SK-N-SH treated with all-trans-retinoic acid at 6 μM for 48 hours (cell line): Measurements from ENCODE around the gene CBY1.

Source experiments
- ARNTL ChIP-seq: fragments of 450-650 bp; formaldehyde crosslinking; IDR thresholded peaks from 2 replicates; pipeline ENCODE4 v1.5.0; 2020; ENCODE audit warnings: low read depth, mild to moderate bottlenecking, moderate library complexity, borderline replicate concordance
- GLIS3 ChIP-seq: fragments of 250-450 bp; sonication (Bioruptor Pico); IDR thresholded peaks from 2 replicates; pipeline ENCODE4 v1.5.0; 2020; ENCODE audit warnings: mild to moderate bottlenecking, moderate library complexity
- OSR1 ChIP-seq: fragments of 250-450 bp; sonication (Bioruptor Pico); IDR thresholded peaks from 2 replicates; pipeline ENCODE4 v1.8.0; 2022; ENCODE audit warnings: moderate library complexity, mild to moderate bottlenecking, inconsistent platforms
- RARB ChIP-seq: fragments of 250-450 bp; sonication (Bioruptor Pico); IDR thresholded peaks from 2 replicates; pipeline ENCODE4 v1.8.0; 2021; ENCODE audit warnings: mild to moderate bottlenecking, moderate library complexity
- SNAI2 ChIP-seq: fragments of 250-450 bp; sonication (Bioruptor Pico); IDR thresholded peaks from 2 replicates; pipeline ENCODE4 v1.5.0; 2020; ENCODE audit warnings: mild to moderate bottlenecking, moderate library complexity
- TSHZ2 ChIP-seq: fragments of 250-450 bp; sonication (Bioruptor Pico); IDR thresholded peaks from 2 replicates; pipeline ENCODE4 v1.5.0; 2020; ENCODE audit warnings: mild to moderate bottlenecking, moderate library complexity
- ZFP30 ChIP-seq: fragments of 450-650 bp; formaldehyde crosslinking; IDR thresholded peaks from 2 replicates; pipeline ENCODE4 v1.5.0; 2022; ENCODE audit warnings: mild to moderate bottlenecking, moderate library complexity
- ZNF565 ChIP-seq: fragments of 450-650 bp; formaldehyde crosslinking; conservative IDR thresholded peaks from 2 replicates; pipeline ENCODE4 v1.5.0; 2020; ENCODE audit warnings: low read depth, mild to moderate bottlenecking, moderate library complexity
- ZNF70 ChIP-seq: fragments of 450-650 bp; formaldehyde crosslinking; IDR thresholded peaks from 2 replicates; pipeline ENCODE4 v1.5.0; 2020; ENCODE audit warnings: mild to moderate bottlenecking, moderate library complexity
- TF ChIP-seq, protein P1 (sequence below): fragments of 250-450 bp; sonication (Bioruptor Pico); IDR thresholded peaks from 2 replicates; pipeline ENCODE4 v1.8.0; 2020; ENCODE audit warnings: mild to moderate bottlenecking, moderate library complexity, borderline replicate concordance
- TF ChIP-seq, protein P2 (sequence below): fragments of 250-450 bp; sonication (Bioruptor Pico); IDR thresholded peaks from 2 replicates; pipeline ENCODE4 v1.5.1; 2020; ENCODE audit warnings: low read depth, mild to moderate bottlenecking, moderate library complexity

DNA sequence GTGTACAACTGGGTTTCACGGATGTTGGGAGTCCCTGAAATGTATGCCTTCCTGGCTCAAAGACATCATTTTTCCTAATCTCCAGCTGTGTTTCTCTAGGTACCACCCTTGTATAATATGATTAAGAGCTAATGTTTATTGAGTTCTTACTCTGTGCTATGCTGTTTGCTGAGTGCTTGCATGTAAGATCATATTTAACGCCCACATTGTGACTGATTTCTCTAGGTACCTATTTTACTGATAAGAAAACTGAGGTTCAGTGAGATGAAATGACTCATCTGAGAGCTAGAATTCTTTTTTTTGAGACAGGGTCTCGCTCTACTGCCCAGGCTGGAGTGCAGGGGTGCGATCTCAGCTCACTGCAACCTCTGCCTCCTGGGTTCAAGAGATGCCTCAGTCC is 42.9 kb upstream of the CBY1 start:
- TF ChIP-seq RARB (no peak), TSHZ2 (CRISPR knock-in tag) (no peak), GLIS3 (CRISPR knock-in tag) (no peak), ZFP30 (CRISPR knock-in tag) (no peak), ZNF70 (CRISPR knock-in tag) (no peak), ARNTL (no peak), ZNF565 (no peak), SNAI2 (CRISPR knock-in tag) (no peak), OSR1 (CRISPR knock-in tag) (no peak)
- TF ChIP-seq, protein P1, sequence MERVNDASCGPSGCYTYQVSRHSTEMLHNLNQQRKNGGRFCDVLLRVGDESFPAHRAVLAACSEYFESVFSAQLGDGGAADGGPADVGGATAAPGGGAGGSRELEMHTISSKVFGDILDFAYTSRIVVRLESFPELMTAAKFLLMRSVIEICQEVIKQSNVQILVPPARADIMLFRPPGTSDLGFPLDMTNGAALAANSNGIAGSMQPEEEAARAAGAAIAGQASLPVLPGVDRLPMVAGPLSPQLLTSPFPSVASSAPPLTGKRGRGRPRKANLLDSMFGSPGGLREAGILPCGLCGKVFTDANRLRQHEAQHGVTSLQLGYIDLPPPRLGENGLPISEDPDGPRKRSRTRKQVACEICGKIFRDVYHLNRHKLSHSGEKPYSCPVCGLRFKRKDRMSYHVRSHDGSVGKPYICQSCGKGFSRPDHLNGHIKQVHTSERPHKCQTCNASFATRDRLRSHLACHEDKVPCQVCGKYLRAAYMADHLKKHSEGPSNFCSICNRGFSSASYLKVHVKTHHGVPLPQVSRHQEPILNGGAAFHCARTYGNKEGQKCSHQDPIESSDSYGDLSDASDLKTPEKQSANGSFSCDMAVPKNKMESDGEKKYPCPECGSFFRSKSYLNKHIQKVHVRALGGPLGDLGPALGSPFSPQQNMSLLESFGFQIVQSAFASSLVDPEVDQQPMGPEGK (CRISPR knock-in tag): no peak
- TF ChIP-seq, protein P2, sequence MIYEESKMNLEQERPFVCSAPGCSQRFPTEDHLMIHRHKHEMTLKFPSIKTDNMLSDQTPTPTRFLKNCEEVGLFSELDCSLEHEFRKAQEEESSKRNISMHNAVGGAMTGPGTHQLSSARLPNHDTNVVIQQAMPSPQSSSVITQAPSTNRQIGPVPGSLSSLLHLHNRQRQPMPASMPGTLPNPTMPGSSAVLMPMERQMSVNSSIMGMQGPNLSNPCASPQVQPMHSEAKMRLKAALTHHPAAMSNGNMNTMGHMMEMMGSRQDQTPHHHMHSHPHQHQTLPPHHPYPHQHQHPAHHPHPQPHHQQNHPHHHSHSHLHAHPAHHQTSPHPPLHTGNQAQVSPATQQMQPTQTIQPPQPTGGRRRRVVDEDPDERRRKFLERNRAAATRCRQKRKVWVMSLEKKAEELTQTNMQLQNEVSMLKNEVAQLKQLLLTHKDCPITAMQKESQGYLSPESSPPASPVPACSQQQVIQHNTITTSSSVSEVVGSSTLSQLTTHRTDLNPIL (CRISPR knock-in tag): no peak
